GM18870 (cell line): Measurements from ENCODE around the gene MAP1LC3B2.

Source experiments
- ATAC-seq: cut with Tn5 transposase; IDR thresholded peaks from one replicate; pipeline ENCODE4 v1.9.1; 2021; ENCODE audit warnings: moderate library complexity; ENCODE audit not compliant: unreplicated experiment

Gene MAP1LC3B2

GRCh38 chr12:116537101-116537904 is 21.9 kb upstream of the MAP1LC3B2 start:
- peak; percentile 37 for ATAC-seq

GRCh38 chr12:116538076-116538591 is 21.0 kb upstream of the MAP1LC3B2 start:
- peak; percentile 61 for ATAC-seq

DNA sequence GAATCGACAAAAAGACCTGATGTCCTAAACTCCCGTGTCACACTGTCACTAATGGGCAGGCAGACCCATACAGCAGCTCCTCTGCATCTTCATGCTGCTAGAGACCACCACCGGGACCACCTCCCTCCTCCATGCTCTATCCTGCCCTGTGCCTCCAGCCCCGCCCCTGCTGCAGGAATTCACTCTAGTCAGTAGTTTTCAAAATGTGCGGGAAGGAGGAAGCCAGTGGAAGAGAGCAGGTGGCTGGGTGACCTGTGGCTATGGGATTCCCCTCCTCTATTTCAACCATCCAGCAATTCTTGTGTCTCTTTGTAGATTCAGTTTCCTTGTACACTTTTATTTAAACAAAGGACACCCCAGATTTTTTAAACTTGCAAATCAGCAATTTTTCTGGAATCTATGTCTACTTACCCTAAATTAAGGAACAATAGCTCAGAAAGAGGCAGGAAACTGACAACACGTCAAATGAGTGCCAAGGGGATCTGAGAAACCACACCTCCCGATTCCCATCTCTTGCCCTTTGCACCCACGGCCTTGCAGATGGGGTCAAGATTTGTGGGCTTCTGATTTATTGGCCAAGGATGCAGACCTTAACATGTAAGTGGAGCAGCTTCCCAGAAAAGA is 20.4 kb upstream of the MAP1LC3B2 start:
- ATAC-seq: no peak

DNA sequence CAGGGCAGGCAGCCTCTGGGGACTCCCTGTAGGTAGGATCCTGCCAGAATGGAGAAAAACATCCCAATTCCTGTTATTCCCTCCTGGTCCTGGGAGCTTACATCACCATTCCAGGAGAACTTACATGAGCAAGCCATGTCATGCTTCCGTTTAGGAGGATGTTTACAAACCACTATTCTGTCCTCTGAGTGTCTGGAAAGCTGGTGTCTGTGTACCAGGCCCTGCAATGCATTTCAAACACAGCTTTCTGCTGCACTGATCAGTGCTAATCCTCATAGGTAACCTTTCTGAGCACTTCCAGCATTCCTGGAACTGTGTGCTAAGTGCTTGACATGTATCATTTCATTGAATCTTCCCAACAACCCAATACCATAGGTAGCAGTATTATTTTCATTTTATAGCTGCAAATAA is 19.8 kb upstream of the MAP1LC3B2 start:
- ATAC-seq: no peak

GRCh38 chr12:116539905-116540482 is 19.2 kb upstream of the MAP1LC3B2 start:
- ATAC-seq: no peak

- ATAC-seq: no peak
Measured at GRCh38 chr12:116540622-116541152, 18.5 kb upstream of the MAP1LC3B2 start.

GRCh38 chr12:116541547-116542344 is 17.4 kb upstream of the MAP1LC3B2 start:
- ATAC-seq: no peak

DNA sequence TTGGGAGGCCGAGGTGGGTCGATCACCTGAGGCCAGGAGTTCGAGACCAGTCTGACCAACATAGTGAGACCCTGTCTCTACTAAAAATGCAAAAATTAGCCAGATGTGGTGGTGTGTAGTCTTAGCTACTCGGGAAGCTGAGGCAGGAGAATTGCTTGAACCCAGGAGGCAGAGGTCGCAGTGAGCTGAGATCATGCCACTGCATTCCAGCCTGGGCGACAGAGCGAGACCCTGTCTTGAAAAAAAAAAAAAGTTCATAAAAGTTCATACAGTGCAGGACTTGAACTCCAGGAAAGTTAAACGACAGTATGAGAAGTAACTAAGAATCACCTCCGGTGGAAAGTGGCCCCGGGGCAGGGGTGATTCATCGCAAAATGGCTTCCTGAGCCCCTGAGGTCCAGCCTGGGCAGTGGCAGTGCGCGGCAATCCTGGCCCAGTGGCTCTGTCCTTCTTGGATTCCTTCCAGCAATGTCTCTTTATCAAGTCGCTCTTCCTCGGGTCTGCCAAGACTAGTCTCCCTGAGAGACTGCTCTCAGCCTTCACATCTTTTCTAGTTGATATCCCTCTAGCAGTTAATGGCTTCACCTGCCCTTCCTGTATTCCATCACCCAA is 16.7 kb upstream of the MAP1LC3B2 start:
- no peak for ATAC-seq

GRCh38 chr12:116544656-116545055 is 14.5 kb upstream of the MAP1LC3B2 start:
- ATAC-seq: no peak

DNA sequence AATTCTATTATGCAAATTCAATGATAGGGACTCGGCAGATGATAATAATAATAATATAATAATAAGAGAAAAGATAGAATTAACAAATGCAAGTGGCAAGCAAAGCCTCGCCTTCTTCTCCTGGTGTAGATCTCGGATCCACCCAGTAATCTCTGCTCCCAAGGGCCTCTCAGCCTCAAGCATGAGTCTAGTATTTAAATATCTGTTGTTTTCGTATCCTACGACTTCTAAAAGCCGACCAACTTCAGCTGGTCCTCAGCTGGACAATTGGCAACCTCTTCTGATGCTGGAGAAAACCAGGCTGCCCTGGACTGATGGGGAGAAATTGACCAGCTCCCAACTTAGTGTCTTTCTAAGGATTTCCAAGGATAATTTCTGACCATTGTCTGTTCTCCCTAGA is 14.0 kb upstream of the MAP1LC3B2 start:
- ATAC-seq: no peak

DNA sequence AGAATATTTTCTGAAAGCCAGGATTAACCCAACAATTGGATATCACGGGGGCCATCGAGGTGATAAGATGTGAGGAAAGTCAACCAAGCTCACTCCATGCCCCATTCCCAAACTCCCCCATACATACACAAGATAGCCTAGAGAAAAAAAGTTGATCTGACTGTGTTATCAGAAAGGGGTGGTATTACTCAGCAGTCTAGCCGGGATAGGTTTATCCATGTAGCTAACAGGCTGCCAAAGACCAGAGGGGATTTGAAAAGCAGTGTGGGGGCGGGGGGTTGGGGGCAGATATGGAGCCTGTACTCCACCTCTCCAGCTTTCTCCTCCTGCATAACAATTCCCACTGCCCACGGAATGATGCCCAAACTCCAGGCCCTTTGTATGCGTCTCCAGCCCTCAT is 13.2 kb upstream of the MAP1LC3B2 start:
- ATAC-seq: no peak

DNA sequence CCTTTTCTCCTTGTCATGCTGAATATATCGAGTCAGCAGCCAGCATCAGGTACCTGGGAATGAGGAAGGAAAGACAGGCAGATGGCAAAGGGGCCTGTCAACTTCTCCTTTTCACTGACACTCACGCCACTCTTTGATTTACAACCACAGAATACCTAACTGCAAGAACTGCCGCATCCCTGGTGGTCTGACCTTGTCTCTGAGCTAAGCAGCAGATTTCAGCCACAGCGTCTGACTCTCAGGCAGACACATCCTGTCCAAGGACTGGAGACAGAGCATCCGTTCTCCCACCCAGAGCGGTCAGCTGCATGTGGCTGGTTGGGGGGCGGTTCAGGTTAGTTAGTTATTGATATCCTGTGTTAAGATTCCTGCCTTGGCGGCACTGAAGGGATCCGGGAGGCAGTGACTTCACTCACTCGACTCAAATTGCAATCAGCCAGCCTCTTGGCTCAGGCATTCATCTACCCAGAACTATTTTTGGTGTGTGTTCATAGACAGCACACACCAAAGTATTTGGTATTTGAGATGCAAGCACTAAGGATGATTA is 11.2 kb upstream of the MAP1LC3B2 start:
- ATAC-seq: peak; percentile 73

DNA sequence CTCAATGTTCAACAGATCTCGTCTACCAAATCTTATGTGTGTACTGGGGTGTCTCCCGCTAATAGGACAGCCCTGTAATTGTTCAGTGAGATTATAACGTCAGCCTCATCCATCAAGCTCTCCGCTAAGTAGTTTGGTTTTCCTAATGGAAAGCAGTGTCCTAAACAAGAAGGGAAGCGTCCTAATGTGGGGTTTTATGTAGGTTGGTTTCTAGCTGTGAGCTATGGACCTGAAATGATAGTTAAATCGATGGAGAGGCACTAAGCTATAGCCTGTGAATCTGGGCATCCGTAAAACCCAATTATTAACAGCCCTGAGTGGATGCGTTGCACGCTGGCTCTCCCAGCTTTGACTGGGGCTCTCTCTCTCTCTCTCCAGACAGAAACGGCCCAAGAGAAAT is 9.2 kb upstream of the MAP1LC3B2 start:
- ATAC-seq: no peak

DNA sequence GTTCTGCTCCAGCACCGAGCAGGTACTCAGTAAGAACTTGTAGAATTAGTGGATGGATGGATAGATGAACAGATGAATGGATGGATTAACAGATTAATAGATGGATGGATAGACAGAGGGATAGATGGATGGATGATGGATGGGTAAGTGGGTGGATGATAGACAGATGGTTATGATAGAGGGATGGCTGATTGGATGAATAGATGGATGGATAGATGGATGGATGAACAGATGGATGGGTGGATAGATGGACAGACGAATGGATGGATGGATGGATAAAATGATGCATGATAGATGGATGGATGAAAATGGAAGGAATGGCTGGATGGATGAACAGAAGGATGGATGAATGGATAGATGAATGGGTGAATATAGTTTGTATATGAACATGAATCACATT is 8.0 kb upstream of the MAP1LC3B2 start:
- no peak for ATAC-seq

GRCh38 chr12:116551619-116551951 is 7.6 kb upstream of the MAP1LC3B2 start:
- no peak for ATAC-seq

GRCh38 chr12:116551952-116552772 is 7.0 kb upstream of the MAP1LC3B2 start:
- no peak for ATAC-seq

DNA sequence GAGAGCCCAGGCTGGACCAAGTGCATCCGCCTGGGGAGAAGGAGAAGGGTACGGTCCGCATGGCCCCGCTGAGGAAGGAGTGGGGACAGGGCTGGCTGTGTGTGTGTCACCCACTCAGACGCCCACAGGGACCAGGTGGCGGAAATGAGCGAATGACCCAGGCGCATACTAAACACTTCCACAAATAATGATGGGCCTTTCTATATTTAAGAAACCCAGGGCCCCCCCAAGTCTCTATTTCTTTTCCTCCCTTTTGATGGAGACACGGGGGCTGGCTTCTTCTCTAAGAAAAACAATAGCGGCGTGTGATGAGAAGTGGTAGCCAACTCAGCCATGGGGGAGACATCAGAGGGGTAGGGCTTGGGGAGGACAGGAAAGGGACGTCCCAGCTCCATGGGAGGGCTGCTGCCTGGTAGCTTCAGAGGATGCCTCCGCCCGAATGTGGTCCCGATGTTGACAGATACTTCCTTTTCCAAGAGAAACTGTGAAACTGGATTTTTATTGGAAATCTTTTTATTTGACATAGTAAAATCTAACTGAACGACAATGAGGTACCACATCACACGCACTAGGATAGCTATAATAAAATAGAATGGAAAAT is 6.3 kb upstream of the MAP1LC3B2 start:
- no peak for ATAC-seq

DNA sequence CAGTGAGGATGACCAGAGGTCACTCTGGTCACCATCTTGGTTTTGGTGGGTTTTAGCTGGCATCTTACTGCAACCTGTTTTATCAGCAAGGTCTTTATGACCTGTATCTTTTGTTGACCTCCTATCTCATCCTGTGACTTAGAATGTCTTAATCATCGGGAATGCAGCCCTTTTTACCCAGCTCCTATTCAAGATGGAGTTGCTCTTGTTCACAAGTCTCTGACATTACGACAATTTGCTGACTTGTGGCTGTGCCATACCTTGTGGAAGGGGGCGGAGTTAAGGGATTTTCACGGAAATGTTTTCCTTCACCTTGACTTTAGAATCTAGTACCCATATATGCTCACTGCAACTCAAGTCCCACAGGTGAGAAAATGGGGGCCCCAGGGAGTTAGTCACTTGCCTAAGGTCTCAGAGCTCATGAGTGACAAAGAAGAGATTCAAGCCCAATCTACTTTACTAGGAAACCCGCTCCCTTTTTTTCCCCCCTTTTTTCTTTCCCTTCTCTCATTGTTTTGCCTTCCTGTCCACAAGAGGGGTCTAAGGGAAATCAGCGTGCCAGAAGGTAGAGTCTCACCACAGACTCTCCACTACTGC is 2.7 kb upstream of the MAP1LC3B2 start:
- ATAC-seq: no peak
